PC-9 (cell line): Measurements from ENCODE around the gene BRMS1. TPM values are rescaled to one million over a fixed set of nuclear protein-coding genes. Genes with fewer than 3 reads are reported as not detected.
"Not testable (repeated sequence)": the region's sequence is repeated elsewhere in the genome, so short reads cannot be mapped to it uniquely, and the experiment has no call there.

Experiments
- BruUV-seq: library from RNA; stranded (reverse); fragments of 400-500 nt; replicated peaks from 2 replicates; lab custom pipeline; 2021; lab: Mats Ljungman, UMichigan
- CTCF ChIA-PET: fragments of 300-600 bp; sonication (Branson Sonifier 250); formaldehyde crosslinking; loops from one replicate; lab custom pipeline; 2022; ENCODE audit warnings: antibody characterized with exemption; lab: Charles Lee
- POLR2A ChIA-PET: fragments of 300-600 bp; sonication (Branson Sonifier 250); formaldehyde crosslinking; loops from one replicate; lab custom pipeline; 2022; ENCODE audit warnings: antibody characterized with exemption; ENCODE audit not compliant: unreplicated experiment; lab: Charles Lee
- DNase-seq, 2 experiments: peaks; one replicate each; pipeline versions ENCODE4 v3.0.0 to v3.0.0-alpha.2; 2015 to 2022; ENCODE audit warnings: mixed read lengths in 1 of 2
- H2AFZ ChIP-seq: fragments of 200-600 bp; sonication (generic); 2 replicates; pipeline ENCODE4 v1.8.1; 2017; ENCODE audit warnings: antibody characterized with exemption
- H3F3A ChIP-seq: fragments of 200-600 bp; sonication (generic); 2 replicates; pipeline ENCODE4 v1.8.1; 2017; ENCODE audit warnings: antibody characterized with exemption, mild to moderate bottlenecking, low read depth; ENCODE audit not compliant: insufficient read depth
- H3K27ac ChIP-seq: fragments of 200-600 bp; sonication (generic); 2 replicates; pipeline ENCODE4 v1.6.1; 2016; ENCODE audit warnings: mixed run types
- H3K27me3 ChIP-seq: fragments of 200-600 bp; sonication (generic); 2 replicates; pipeline ENCODE4 v1.6.1; 2016; ENCODE audit warnings: low read depth, mixed run types; ENCODE audit not compliant: insufficient read depth
- H3K36me3 ChIP-seq: fragments of 200-600 bp; sonication (generic); 2 replicates; pipeline ENCODE4 v1.6.1; 2016; ENCODE audit warnings: low read depth, mixed run types
- H3K4me1 ChIP-seq: fragments of 200-600 bp; sonication (generic); replicated peaks from 2 replicates; pipeline ENCODE4 v1.6.1; 2016; ENCODE audit warnings: mixed run types; ENCODE audit not compliant: insufficient read depth
- H3K4me2 ChIP-seq: fragments of 200-600 bp; sonication (generic); 2 replicates; pipeline ENCODE4 v1.6.1; 2017; ENCODE audit warnings: mixed run types
- H3K4me3 ChIP-seq: fragments of 200-600 bp; sonication (generic); 2 replicates; pipeline ENCODE4 v1.6.1; 2016; ENCODE audit warnings: mixed run types
- H3K79me2 ChIP-seq: fragments of 200-600 bp; sonication (generic); 2 replicates; pipeline ENCODE4 v1.6.1; 2017; ENCODE audit warnings: low read depth, mixed run types
- H3K9me2 ChIP-seq: fragments of 200-600 bp; sonication (generic); 2 replicates; pipeline ENCODE4 v1.8.1; 2017; ENCODE audit warnings: mild to moderate bottlenecking; ENCODE audit not compliant: insufficient read depth
- H3K9me3 ChIP-seq: fragments of 200-600 bp; sonication (generic); 2 replicates; pipeline ENCODE4 v1.8.1; 2016; ENCODE audit warnings: low read depth; ENCODE audit not compliant: insufficient read depth
- H4K20me1 ChIP-seq: fragments of 200-600 bp; sonication (generic); 2 replicates; pipeline ENCODE4 v1.8.1; 2017; ENCODE audit not compliant: insufficient read depth
- CTCF ChIP-seq: fragments of 200-600 bp; sonication (generic); conservative IDR thresholded peaks from 2 replicates; pipeline ENCODE4 v1.6.1; 2017; ENCODE audit warnings: mixed run types, antibody characterized with exemption, mild to moderate bottlenecking, moderate library complexity
- EZH2 ChIP-seq: fragments of 200-600 bp; sonication (generic); IDR thresholded peaks from 2 replicates; pipeline ENCODE4 v1.8.0; 2017; ENCODE audit warnings: antibody characterized with exemption, low read depth
- intact Hi-C: fragments of 100-400 bp; cut with micrococcal nuclease; formaldehyde crosslinking; loops from one replicate; pipeline ENCODE4 v1.10.0; 2022; ENCODE audit not compliant: unreplicated experiment
- total RNA-seq: library from RNA; stranded (reverse); gene quantifications from 2 replicates; pipeline ENCODE4 v1.2.3, GENCODE V29; 2021

BRMS1 gene
- total RNA-seq, 1 experiment from 2014 or later: 54.3 TPM

- BruUV-seq: no TSS peak
Observed at GRCh38 chr11:66311965-66312548, 32.8 kb downstream of the BRMS1 start.

GRCh38 chr11:66311470-66311964 lies 33.4 kb downstream of the BRMS1 start:
- no TSS peak for BruUV-seq
- DNase-seq: no peak
- Histone ChIP-seq H3K27me3 (peaks cover 19% of the 10 kb centered on the region), H3K4me1 (peaks cover 6% of the 10 kb centered on the region), H3F3A (peaks cover 10% of the 10 kb centered on the region; the same call in 1 of the 2 replicates), H3K9me3 (no peaks in the 10 kb centered on the region), H3K27ac (peak overlapping the region; percentile 45; the same call in 1 of the 2 replicates), H3K4me3 (peak overlapping the region; percentile 66), H3K36me3 (no peaks in the 10 kb centered on the region), H3K4me2 (peak overlapping the region; percentile 75), H4K20me1 (no peaks in the 10 kb centered on the region), H2AFZ (peak overlapping the region; percentile 92), H3K9me2 (no peaks in the 10 kb centered on the region), H3K79me2 (no peaks in the 10 kb centered on the region)
- intact Hi-C loops: loop anchor here (2.0 to 5.0 kb wide), 2 partner anchors 61 to 119 kb away; partner anchors contain the start of gene SLC29A2
- CTCF ChIA-PET: interaction anchor here (0.5 to 2.9 kb wide), 9 partner anchors 17 to 405 kb away, joined by 3 to 30 read pairs (median 5); partner anchors contain the start of genes BRMS1, RIN1 and YIF1A
- POLR2A ChIA-PET: interaction anchor here (0.5 to 1.6 kb wide), 4 partner anchors 11 to 69 kb away, joined by 4 to 46 read pairs (median 10); partner anchors contain the start of genes RIN1 and YIF1A
- TF ChIP-seq EZH2: no peak
- no peak for TF ChIP-seq CTCF

More at GRCh38 chr11:66311965-66312548, 32.8 kb downstream of the BRMS1 start:
- intact Hi-C loops: loop anchor here (1.0 to 5.0 kb wide), 5 partner anchors 16 to 119 kb away; partner anchors contain the start of genes RIN1 and SLC29A2
- H3K4me3 ChIP-seq: peak overlapping the region; percentile 66
- no peaks in the 10 kb centered on the region for H4K20me1 ChIP-seq
- peak overlapping the region; percentile 75 for H3K4me2 ChIP-seq
- peaks cover 10% of the 10 kb centered on the region; the same call in 1 of the 2 replicates for H3F3A ChIP-seq
- ChIA-PET CTCF (interaction anchor here (0.5 to 2.9 kb wide), 19 partner anchors 15 to 1189 kb away, joined by 3 to 30 read pairs (median 4); partner anchors contain the start of genes BRMS1, MRPL11, RBM4B and RIN1), POLR2A (interaction anchor here (0.5 to 1.6 kb wide), 14 partner anchors 12 to 783 kb away, joined by 3 to 46 read pairs (median 6); partner anchors contain the start of genes PACS1, RBM4B, RIN1 and SLC29A2)
- H3K9me2 ChIP-seq: no peaks in the 10 kb centered on the region
- H2AFZ ChIP-seq: peak overlapping the region; percentile 92
- no peaks in the 10 kb centered on the region for H3K36me3 ChIP-seq
- no peaks in the 10 kb centered on the region for H3K9me3 ChIP-seq
- peaks cover 18% of the 10 kb centered on the region for H3K27me3 ChIP-seq
- peaks cover 6% of the 10 kb centered on the region for H3K4me1 ChIP-seq
- peak; percentile 88 to 89 for DNase-seq
- H3K27ac ChIP-seq: peak overlapping the region; percentile 45; the same call in 1 of the 2 replicates
- no peak for TF ChIP-seq EZH2
- peak; percentile 95 for TF ChIP-seq CTCF
- H3K79me2 ChIP-seq: no peaks in the 10 kb centered on the region

DNA sequence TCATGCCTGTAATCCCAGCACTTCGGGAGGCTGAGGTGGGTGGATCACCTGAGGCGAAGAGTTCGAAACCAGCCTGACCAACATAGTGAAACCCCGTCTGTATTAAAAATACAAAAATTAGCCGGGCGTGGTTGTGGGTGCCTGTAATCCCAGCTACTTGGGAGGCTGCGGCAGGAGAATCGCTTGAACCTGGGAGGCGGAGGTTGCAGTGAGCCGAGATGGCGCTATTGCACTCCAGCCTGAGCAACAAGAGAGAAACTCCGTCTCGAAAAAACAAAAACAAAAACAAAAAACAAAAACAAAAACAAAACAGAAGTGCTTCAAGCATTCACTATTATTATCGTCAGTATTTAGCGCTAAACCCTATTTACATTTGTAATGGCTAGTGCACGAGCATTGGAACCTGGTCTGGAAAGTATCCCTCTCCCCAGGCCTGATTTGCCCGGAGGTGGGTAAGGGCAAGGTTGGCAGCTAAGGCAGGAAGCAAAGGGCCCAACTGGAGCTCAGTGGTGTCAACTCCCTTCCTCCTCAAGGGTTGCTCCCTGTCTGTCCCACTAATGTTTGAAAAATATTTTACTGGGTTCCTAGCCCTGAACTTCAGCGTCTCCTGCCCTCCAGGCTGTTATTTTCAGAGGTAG lies 34.0 kb downstream of the BRMS1 start:
- peaks cover 19% of the 10 kb centered on the region for H3K27me3 ChIP-seq
- not testable (repeated sequence) for H3K9me2 ChIP-seq

More for the DNA sequence above, 34.0 kb downstream of the BRMS1 start:
- ChIA-PET POLR2A (interaction anchor here (0.6 kb wide), 2 partner anchors 22 to 70 kb away, joined by 4 to 7 read pairs; partner anchors contain the start of gene YIF1A), CTCF (interaction anchor here (0.5 to 2.9 kb wide), 10 partner anchors 18 to 405 kb away, joined by 3 to 30 read pairs (median 4); partner anchors contain the start of genes BRMS1, RIN1 and YIF1A)
- H3K4me3 ChIP-seq, H4K20me1 ChIP-seq, H3K79me2 ChIP-seq, DNase-seq, BruUV-seq, H3K36me3 ChIP-seq, H3K4me2 ChIP-seq, H2AFZ ChIP-seq, H3K9me3 ChIP-seq, H3K27ac ChIP-seq, H3K4me1 ChIP-seq: not testable (repeated sequence)
- intact Hi-C loops: loop anchor here (2.0 to 5.0 kb wide), 2 partner anchors 61 to 120 kb away; partner anchors contain the start of gene SLC29A2
- peaks cover 10% of the 10 kb centered on the region; the same call in 1 of the 2 replicates for H3F3A ChIP-seq
